GM19324 (cell line): Measurements from ENCODE around the gene HNRNPU.

Experiments
- ATAC-seq: cut with Tn5 transposase; IDR thresholded peaks from one replicate; pipeline ENCODE4 v1.9.1; 2021; ENCODE audit warnings: mild to moderate bottlenecking, moderate library complexity; ENCODE audit not compliant: unreplicated experiment, low FRiP score

Gene HNRNPU

DNA sequence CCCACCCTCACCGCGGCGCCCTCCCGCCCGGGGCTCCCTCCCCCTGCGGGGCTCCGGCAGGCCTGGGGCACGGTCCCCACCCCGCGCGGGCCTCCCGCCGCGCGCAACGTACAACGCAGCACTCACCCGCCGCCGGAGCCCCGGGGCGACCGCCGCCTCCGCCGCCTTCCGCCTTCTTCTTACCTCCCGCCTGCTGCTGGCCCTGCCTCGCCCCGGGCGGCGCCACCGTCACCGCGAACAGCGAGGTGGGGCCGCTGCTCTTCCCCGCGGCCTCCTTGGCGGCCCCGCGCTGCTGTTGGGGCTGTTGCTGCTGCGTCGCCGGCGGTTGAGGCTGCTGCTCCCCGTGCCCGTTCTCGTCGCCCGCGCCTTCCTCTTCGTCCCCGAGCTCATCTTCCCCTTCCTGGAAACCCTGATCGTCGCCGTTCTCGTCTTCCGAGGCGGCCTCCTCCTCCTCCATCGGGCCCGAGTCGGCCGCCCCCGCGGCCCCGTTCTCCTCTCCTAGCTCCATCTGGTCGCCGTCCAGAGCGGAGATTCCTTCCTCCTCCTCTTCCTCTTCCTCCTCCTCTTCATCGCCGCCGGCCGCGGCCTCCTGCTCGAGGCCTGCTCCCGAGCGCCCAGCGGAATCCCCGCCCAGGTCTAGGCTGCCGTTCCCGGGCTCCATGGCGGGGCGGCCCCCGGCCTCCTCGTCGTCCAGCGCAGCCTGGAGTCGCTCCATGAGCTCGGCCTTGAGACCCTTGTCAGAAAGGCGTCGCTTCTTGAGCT is 671 bp downstream of the HNRNPU start:
- ATAC-seq: peak; percentile 31

DNA sequence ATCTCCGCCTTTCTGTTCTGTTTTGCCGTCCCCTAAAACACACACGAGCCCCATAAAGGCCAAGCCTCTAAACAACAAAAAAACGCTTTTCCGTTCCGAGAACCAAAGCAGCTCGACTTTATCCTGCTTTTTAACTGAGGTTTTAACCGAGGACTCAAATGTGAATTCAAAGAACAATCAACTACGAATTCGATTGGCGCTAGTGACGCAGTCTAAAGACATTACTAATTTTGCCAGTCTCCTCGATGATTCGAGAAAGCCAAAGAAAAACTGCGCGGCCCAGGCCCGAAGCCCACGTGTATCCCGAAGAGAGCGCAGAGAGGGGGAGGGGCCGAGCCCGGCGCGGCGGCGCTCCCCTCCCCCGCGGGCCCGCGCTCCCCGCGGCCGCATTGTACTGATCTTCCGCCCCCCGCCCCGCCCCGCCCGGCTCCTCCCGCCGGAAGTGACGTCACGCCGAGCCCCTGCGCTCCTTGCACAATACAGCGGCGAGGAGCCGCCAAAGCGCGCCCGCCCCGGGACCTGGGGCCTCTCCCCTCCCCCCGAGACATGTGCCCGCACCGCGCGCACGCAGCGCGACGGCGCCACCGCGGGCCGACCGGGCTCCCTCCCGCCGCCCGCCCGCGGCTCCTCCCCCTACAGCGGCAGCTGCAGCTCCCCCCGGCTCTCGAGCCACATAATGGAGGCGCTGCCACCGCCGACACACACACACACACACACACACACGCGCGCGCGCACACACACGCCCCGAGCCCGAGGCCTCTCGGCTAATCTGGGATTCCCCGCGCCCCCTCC is 1.4 kb downstream of the HNRNPU start:
- peak; percentile 67 for ATAC-seq

DNA sequence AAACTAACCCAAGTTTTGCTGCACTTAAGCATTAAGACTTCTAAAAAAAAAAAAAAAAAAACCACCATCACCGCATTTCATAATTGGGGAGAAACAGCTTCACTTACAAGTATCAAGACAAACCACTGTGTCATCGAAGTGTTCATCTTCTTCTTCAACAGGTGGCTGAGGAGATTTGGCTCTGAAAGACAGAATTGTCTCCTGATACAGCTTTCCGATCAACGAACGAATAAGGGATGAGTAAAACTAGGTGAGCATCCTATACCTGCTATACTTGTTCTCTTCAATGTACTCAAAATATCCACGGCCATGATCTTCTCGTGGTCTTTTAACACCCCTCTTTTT is 2.0 kb downstream of the HNRNPU start:
- ATAC-seq: no peak

DNA sequence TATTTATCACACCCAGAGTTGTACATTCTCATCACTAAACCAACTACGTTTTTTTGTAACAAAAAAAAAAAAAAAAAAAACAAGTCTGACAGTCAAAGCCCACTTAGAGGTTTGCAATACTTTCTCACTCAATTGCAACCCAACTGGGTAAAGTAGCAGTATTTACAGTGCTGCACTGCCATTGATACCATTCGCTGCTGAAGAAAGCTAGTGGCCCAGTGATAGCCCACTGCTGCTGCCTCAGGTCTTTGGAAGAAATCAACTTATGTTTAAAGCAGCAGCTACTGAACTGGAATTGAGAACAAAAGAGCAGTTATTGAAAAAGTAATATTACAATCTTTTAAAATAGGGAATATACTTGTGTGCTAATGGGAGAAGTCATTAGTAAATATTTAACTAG is 2.7 kb downstream of the HNRNPU start:
- ATAC-seq: no peak

DNA sequence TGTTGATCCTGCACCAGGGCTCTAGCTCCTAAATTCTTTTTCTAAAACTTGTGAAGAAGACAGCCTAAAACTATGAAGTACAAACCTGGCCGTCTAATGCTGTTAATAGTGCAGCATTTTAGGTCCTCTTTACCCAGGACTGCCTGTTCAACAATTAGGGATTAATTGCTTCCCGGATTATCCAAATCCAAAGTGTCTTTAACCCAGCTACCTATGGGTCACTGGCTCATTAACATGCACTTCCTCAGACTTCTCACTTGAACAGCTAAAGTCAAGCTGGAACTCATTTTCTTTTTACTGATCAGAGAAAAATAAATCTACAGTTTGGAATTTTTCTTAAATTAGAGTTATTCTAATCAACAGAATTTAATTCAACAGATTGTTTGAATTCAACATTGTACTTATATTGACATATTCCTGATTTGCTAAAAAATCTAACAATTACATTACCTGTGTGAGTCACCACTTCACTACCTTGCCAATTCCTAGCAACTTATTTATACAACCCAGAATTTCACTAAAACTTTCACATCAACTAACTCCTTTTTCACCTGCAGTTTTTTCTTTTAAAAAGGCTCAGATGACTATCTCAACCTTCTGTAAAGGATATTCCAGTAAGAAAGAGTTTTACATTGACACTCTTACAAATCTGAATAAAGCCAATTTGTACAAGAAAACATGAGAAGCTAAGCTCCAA is 3.3 kb downstream of the HNRNPU start:
- ATAC-seq: no peak

DNA sequence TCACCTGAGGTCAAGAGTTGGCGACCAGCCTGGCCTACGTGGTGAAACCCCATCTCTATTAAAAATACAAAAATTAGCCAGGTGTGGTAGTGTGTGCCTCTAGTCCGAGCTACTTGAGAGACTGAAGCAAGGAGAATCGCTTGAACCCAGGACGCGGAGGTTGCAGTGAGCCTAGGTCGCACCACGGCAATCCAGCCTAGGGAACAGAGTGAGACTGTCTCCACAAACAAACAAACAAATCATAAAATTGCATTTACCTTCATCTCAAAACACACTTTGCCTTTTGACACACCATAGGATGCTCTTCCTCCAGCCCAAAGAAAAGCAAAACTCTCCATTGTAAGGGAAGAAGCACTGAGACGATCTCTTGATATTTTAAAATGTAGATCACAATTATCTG is 4.3 kb downstream of the HNRNPU start:
- ATAC-seq: no peak

DNA sequence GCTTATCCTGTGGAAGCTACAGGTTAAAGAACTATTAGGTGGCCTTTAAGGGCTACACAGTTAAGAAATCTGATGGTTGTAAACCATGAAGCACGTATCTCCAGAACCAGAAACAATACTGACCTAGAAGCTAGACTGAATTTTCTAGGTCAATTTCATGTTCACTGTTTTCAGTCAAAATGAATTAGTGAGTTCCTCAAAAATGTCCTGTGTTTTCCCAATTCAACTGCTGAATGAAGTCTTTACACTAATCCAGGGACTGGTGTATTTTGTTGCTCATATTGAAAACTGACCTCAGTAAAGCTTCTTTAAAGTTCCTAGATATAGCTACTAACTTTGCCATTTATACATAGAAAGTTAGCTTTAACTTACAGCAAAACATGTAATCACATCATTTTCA is 6.0 kb downstream of the HNRNPU start:
- no peak for ATAC-seq

DNA sequence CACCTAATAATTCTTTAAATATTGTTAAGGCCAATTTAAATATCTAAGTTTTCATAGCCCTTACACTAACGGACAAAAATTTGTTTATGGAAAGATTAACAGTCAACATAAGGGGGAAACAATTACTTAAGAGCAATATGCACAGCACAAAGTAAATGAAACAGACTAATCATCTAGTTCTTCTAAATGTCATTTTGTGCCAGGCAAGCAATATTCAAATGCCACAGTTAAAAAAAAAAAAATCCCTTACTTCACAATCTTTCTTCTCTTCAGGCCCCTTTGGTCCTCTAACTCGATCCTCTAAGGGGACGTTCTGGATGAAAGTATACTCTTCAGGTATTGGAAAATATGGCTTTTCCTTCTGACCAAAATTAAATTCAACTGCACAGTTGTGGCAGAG is 6.6 kb downstream of the HNRNPU start:
- no peak for ATAC-seq

DNA sequence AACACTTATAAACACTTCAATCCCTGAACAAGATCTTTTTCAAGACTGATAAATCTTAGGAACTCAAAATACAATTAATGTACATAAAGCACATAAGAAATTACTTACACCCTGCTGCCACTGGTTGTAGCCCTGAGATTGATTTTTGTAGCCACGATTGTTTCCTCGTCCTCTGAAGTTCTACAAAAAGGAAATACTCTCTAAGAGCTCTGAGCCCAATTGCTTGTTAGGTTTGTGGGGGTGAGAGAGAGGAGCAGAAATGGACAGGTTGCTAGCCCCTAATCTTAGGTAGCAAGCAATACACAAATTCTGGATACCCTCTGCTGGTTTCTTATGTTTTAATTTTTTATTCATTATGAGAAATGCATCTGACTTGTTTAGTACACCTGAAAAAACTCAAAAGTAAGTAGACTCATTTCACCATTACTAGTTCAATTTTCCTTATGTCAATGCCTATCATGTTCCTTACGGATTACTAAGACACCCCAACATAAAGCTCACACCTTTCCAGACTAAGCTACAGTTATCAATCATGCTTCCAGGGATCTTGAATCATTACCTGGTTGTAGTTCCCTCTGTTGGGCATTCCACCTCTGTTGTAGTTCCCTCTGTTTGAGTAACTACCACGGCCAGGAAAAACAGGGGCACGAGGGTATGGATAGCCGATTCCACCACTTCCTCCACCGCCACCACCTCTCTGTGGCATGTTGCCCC is 9.3 kb downstream of the HNRNPU start:
- no peak for ATAC-seq

DNA sequence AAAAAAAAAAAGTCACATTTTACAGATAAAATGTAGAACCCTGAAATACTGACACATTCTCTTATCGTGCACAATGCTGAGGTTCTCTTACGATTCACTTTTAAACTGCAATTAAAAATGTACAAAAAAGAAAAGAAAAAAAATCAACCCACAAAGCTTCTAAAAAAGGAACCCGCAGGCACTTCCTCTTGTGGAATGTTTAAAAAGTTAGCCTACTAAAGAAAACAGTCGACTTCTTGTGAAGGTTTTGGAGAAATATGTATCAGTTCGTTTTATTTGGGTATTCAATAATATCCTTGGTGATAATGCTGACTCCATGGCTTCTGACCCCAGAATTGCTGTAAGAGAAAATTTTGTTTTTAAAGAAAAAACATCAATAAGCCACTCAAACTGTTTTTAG is 10.2 kb downstream of the HNRNPU start:
- no peak for ATAC-seq

DNA sequence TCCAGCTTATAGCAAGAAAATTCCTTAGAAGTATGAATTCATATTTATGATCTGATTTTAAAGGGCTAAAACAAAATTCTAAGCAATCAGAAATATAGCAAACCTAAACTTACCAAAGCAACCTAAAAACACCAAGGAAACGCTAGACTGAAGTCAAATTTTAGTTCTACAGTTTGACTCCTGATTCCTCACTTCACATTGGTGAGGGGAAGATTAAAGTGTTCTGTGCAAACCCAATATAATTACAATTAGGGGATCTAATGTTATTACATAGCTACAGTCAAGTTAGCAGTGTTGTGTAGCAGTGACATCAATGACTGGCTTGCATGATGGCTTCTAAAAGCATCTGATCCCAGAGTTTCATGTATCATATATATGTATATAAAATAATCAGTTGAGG is 11.6 kb downstream of the HNRNPU start:
- no peak for ATAC-seq

DNA sequence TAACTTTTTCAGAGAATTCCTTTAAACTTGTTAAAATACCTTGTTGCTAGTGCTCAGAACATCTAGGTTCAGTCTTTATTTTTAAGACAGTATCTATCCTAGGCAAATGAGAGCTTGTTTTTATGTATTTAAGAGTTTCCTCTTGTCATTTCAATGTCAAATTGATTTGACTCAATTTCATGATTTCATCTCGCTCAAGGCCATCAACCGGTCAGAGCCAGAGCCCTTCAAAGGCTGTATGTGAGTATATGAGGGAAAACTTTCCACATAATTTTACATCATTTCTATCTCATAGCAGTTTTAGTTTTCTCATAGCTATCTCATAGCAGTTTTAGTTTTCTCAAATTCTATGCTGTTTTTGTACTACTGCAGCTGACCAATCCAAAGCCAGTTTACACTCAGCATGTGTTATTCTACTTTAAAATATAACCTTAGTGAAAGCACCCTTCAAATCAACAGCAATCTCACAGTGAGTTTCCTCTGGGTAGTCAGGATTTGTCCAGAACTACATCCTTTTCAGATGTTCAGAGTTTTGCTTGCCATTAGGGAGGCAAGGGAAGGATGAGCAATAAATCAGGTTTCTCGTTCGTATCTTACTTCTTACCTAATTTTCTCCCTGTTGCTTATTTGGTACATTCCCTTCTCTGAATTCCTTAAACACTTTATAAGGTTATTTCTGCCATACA is 12.7 kb downstream of the HNRNPU start:
- no peak for ATAC-seq

DNA sequence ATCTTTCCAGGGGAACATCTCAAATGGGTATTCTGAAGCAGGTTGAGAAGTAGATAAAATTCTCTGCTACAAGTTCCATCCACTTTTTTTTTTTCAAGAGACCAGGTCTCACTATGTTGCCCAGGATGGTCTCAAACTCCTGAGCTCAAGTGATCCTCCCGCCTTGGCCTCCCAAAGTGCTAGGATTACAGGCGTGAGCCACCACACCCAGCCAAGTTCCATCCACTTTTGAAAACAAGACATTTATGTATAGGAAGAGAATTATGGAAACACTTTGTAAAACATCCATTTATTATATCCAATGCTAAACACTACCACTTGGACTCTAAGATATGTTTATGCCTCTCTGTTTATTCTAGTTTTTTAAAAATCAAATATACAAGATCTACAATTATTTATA is 13.4 kb downstream of the HNRNPU start:
- ATAC-seq: no peak

DNA sequence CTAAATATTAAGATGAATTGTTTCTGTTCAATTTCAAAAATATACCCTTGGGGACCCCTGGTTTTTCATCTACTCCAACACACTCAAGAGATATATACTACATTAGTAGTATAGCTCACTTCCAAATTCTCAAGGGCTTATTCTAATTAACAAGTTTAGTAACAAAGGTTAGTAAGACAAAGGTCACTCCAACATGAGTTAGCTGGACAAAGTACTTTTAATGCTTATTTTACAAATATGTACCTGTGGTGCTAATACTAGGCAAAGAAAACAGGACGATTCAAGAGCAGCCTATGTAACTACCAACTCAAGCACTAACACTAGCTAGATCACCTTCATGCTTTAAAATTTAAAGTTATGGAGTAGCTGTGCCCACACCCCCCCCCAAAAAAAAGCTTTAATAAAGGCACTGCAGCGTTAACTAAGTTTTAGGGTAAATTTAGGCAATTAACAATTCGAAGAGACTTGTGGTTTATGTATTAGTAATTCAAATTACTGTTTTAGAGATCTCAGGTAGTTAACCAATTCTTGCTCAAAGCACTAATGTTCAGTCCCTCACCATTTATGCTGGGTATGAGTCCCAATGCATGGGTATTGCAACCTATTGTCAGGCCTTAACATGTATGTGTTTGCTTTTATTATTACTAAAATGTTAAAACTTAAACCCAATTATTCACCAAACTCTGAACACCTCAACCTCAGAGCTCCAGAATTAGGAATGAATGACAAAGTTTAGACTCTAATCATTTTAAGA is 14.1 kb downstream of the HNRNPU start:
- ATAC-seq: no peak

DNA sequence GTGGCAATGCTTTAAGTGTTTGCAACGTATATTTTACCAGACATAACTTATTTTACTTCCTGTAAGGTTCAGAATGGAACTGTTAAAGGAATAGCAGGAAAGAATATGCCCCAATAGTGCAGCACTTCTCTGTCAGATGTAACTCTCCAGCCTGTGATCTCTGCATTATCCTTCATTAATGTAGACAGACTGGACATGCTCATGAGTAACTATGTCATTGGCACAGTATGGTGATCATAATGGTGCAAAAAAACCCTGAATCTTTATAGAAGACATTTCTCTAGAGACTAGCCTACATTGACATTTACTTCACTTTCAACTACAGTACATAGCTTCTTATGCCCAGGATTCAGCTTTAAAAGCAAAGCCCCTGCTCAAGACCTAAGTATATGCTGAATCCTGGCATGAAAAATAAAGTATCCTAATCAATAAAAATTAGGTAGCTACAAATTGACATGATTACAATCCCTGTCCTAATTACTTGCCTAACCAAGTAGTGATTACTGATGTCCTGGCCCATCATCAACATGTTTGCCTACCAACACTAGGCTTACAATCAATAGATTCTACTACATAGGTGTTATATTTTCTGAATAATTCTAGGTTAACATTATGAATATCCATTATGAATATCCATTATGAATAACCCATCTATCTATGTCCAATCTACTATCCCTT is 15.0 kb downstream of the HNRNPU start:
- ATAC-seq: no peak

DNA sequence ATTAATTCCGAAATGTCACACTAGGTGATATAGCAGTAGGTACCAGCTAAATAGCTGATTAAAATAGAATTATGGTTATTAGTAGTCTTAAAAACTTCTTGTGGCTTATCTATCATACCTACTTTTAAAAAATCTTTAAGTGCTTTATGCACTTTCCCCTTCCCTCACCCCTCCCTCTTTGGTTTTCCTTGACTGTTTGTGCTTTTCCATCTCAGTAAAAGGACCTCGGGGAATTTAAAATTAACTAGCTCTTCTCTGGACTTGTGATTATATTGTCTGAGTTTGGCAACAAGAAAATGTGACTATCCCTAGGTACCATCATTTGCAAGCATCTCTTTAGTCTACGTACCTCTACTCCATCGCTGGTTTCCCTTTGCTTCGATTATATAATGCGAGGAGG is 17.7 kb downstream of the HNRNPU start:
- ATAC-seq: no peak

DNA sequence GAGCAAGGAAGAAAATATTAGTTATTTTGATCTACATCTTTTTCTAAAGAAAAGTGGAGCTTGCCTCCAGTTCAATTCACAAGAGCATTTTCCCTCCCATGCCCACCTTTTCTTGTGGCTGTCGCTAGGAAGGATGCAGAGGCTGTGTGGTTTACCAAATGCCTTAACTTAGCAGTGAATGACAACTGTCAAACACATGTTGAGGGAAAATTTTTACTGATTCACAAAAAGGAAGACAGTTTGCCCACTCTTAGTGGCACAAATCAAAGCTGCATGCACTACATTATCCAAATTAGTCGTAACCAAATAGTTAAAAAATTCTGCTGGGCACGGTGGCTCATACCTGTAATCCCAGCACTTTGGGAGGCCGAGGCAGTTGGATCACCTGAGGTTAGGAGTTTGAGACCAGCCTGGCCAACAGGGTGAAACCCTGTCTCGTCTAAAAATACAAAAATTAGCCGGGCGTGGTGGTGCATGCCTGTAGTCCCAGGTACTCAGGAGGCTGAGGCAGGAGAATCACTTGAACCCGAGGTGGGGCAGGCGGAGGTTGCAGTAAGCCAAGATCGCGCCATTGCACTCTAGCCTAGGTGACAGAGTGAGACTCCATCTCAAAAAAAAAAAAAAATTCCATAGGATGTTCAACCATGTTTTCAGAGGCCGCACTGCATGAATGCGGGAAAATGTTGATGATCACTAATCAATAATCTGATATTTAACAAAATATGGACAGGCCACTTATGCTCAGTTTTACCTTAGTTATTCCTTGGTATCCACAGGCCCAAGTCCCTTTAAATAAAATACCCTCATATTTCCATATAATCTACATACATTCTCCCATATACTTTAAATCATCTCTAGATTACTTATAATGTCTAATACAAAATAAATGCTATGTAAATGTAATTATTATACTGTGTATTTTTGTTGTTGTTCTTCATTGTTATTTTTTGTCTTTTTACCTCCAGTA is 19.9 kb downstream of the HNRNPU start:
- no peak for ATAC-seq
